DND-41 (cell line): Measurements from ENCODE around the gene TRIM34.
"Not testable (repeated sequence)": the region's sequence is repeated elsewhere in the genome, so short reads cannot be mapped to it uniquely, and the experiment has no call there.

Experiments used
- ATAC-seq: fragments of 200-7000 bp; cut with Tn5 transposase; 3 replicates; pipeline ENCODE4 v1.9.1; 2021; ENCODE audit warnings: low read depth; ENCODE audit not compliant: insufficient read depth
- DNase-seq: peaks from one replicate; pipeline ENCODE4 v3.0.0-alpha.2; 2020
- H2AFZ ChIP-seq: 2 replicates; pipeline ENCODE4 v1.6.0; 2012; ENCODE audit warnings: low read depth, low read length
- H3K27ac ChIP-seq: 2 replicates; pipeline ENCODE4 v1.5.1; 2012; ENCODE audit warnings: low read length, inconsistent platforms
- H3K27me3 ChIP-seq: fragments of 200-600 bp; sonication (generic); 2 replicates; pipeline ENCODE4 v1.6.0; 2012; ENCODE audit warnings: low read length, mild to moderate bottlenecking, inconsistent platforms; ENCODE audit not compliant: insufficient read depth, poor library complexity
- H3K36me3 ChIP-seq: 2 replicates; pipeline ENCODE4 v1.5.1; 2012; ENCODE audit warnings: low read length, inconsistent platforms; ENCODE audit not compliant: insufficient read depth
- H3K4me1 ChIP-seq: 2 replicates; pipeline ENCODE4 v1.5.1; 2012; ENCODE audit warnings: mild to moderate bottlenecking, low read length; ENCODE audit not compliant: insufficient read depth
- H3K4me2 ChIP-seq: 2 replicates; pipeline ENCODE4 v1.6.0; 2012; ENCODE audit warnings: mild to moderate bottlenecking, moderate library complexity, low read length, inconsistent platforms; ENCODE audit not compliant: insufficient read depth
- H3K4me3 ChIP-seq, 2 experiments: fragments of 200-600 bp in 1 of 2; shearing (Covaris generic) in 1 of 2; 2 replicates each; pipeline ENCODE4 v1.5.1; 2012 to 2016; ENCODE audit warnings: inconsistent platforms in 2 of 2, low read length in 2 of 2, mild to moderate bottlenecking in 2 of 2, low read depth in 1 of 2, moderate library complexity in 1 of 2
- H3K79me2 ChIP-seq: 2 replicates; pipeline ENCODE4 v1.6.0; 2012; ENCODE audit warnings: low read length, inconsistent platforms; ENCODE audit not compliant: insufficient read depth
- H3K9ac ChIP-seq: 2 replicates; pipeline ENCODE4 v1.6.0; 2012; ENCODE audit warnings: low read depth, mild to moderate bottlenecking, inconsistent platforms, low read length, moderate library complexity
- H3K9me3 ChIP-seq: 2 replicates; pipeline ENCODE4 v1.5.1; 2012; ENCODE audit warnings: low read length, moderate library complexity, mild to moderate bottlenecking, inconsistent platforms; ENCODE audit not compliant: insufficient read depth, severe bottlenecking
- H4K20me1 ChIP-seq: 2 replicates; pipeline ENCODE4 v1.6.0; 2012; ENCODE audit warnings: low read length; ENCODE audit not compliant: insufficient read depth
- CTCF ChIP-seq: IDR thresholded peaks from 2 replicates; pipeline ENCODE4 v1.5.1; 2012; ENCODE audit warnings: borderline replicate concordance, low read length, moderate library complexity, mild to moderate bottlenecking; ENCODE audit not compliant: poor library complexity, severe bottlenecking; ENCODE audit errors: extremely low read depth
- EZH2 ChIP-seq: IDR thresholded peaks from 3 replicates; pipeline ENCODE4 v1.6.1; 2012; ENCODE audit warnings: borderline replicate concordance, low read depth, mild to moderate bottlenecking, moderate library complexity, low read length, inconsistent platforms; ENCODE audit not compliant: severe bottlenecking

TRIM34 gene

GRCh38 chr11:5597953-5598352 lies 26.8 kb upstream of the TRIM34 start:
- ATAC-seq: no peak
- TF ChIP-seq EZH2: no peak
- TF ChIP-seq CTCF: no peak
- no peaks in the 10 kb centered on the region for H3K79me2 ChIP-seq
- peak overlapping the region in 1 of 2 experiments; percentile 20; a peak in 1 of 4 replicates for H3K4me3 ChIP-seq
- H2AFZ ChIP-seq: no peak overlapping the region
- H3K9me3 ChIP-seq: no peaks in the 10 kb centered on the region
- H3K27me3 ChIP-seq: no peaks in the 10 kb centered on the region
- no peaks in the 10 kb centered on the region for H3K36me3 ChIP-seq
- H3K9ac ChIP-seq: no peak overlapping the region
- peaks cover 20% of the 10 kb centered on the region; the same call in 1 of the 2 replicates for H3K4me1 ChIP-seq
- H4K20me1 ChIP-seq: no peaks in the 10 kb centered on the region
- no peak for DNase-seq
- H3K27ac ChIP-seq: no peak overlapping the region
- H3K4me2 ChIP-seq: peak overlapping the region; percentile 66

- no peaks in the 10 kb centered on the region for H3K79me2 ChIP-seq
- ATAC-seq: peak; percentile 83
- no peak overlapping the region for H3K27ac ChIP-seq
- no peak overlapping the region for H3K4me3 ChIP-seq
- no peak overlapping the region for H3K9ac ChIP-seq
- no peaks in the 10 kb centered on the region for H3K27me3 ChIP-seq
- H4K20me1 ChIP-seq: no peaks in the 10 kb centered on the region
- DNase-seq: peak; percentile 61
- H3K4me1 ChIP-seq: peaks cover 20% of the 10 kb centered on the region; the same call in 1 of the 2 replicates
- TF ChIP-seq CTCF (peak; percentile 78), EZH2 (no peak)
- no peak overlapping the region for H3K4me2 ChIP-seq
- no peaks in the 10 kb centered on the region for H3K36me3 ChIP-seq
- no peaks in the 10 kb centered on the region for H3K9me3 ChIP-seq
- H2AFZ ChIP-seq: no peak overlapping the region
Observed at GRCh38 chr11:5600374-5600851, 24.4 kb upstream of the TRIM34 start.

- not testable (repeated sequence) for H2AFZ ChIP-seq, H3K4me2 ChIP-seq, H3K27ac ChIP-seq, H3K27me3 ChIP-seq, H3K4me3 ChIP-seq, H3K4me1 ChIP-seq, H3K79me2 ChIP-seq, ATAC-seq, H3K9me3 ChIP-seq, H3K36me3 ChIP-seq, H3K9ac ChIP-seq, H4K20me1 ChIP-seq, DNase-seq
Observed at GRCh38 chr11:5602791-5603190, 22.0 kb upstream of the TRIM34 start.

GRCh38 chr11:5603326-5603725 lies 21.5 kb upstream of the TRIM34 start:
- Histone ChIP-seq H4K20me1 (no peaks in the 10 kb centered on the region), H3K27me3 (no peaks in the 10 kb centered on the region), H3K4me3 (no peak overlapping the region), H3K36me3 (no peaks in the 10 kb centered on the region), H2AFZ (no peak overlapping the region), H3K9ac (no peak overlapping the region), H3K27ac (no peak overlapping the region), H3K9me3 (no peaks in the 10 kb centered on the region), H3K4me2 (no peak overlapping the region), H3K4me1 (no peaks in the 10 kb centered on the region; the same call in 1 of the 2 replicates), H3K79me2 (no peaks in the 10 kb centered on the region)
- no peak for ATAC-seq
- no peak for DNase-seq
- TF ChIP-seq CTCF (no peak), EZH2 (no peak)
